Naive thymus-derived CD4-positive, alpha-beta T cell (primary cell): ENCODE results near the gene XRN1. TPM values are rescaled to one million over a fixed set of nuclear protein-coding genes. Genes with fewer than 3 reads are reported as not detected.

Experiments used
- ATAC-seq: fragments of 150-1000 bp; cut with Tn5 transposase; 2 replicates; pipeline ENCODE4 v1.10.0; 2021; ENCODE audit warnings: mild to moderate bottlenecking, moderate library complexity
- CTCF ChIA-PET: fragments of 350-600 bp; sonication (Branson Sonifier 250); formaldehyde crosslinking; loops from one replicate; lab custom pipeline; 2021; ENCODE audit warnings: antibody characterized with exemption; lab: Charles Lee
- POLR2A ChIA-PET: fragments of 350-600 bp; sonication (Branson Sonifier 250); formaldehyde crosslinking; loops from one replicate; lab custom pipeline; 2021; ENCODE audit warnings: antibody characterized with exemption, inconsistent platforms; lab: Charles Lee
- DNase-seq, 9 donors: peaks; one replicate each; pipeline versions ENCODE4 v3.0.0 to v3.0.0-alpha.2; 2020 to 2022; ENCODE audit warnings: mixed read lengths in 1 of 9
- H3K27ac ChIP-seq: one replicate; pipeline ENCODE4 v1.7.0; 2013; ENCODE audit warnings: mild to moderate bottlenecking, low read depth, low read length, moderate library complexity
- H3K27me3 ChIP-seq, 2 donors: one replicate each; pipeline ENCODE4 v1.7.0; 2013; ENCODE audit warnings: low read length in 2 of 2, mild to moderate bottlenecking in 2 of 2, moderate library complexity in 2 of 2; ENCODE audit not compliant: control insufficient read depth in 2 of 2, insufficient read depth in 2 of 2
- H3K36me3 ChIP-seq, 3 experiments: 1 replicate in 2 of 3; 2 replicates in 1 of 3; pipeline ENCODE4 v1.7.0; 2013; ENCODE audit warnings: low read length in 3 of 3, mild to moderate bottlenecking in 3 of 3, moderate library complexity in 1 of 3; ENCODE audit not compliant: insufficient read depth in 3 of 3, control insufficient read depth in 2 of 3
- H3K4me1 ChIP-seq, 2 donors: one replicate each; pipeline ENCODE4 v1.7.0; 2013; ENCODE audit warnings: low read length in 2 of 2, mild to moderate bottlenecking in 2 of 2, moderate library complexity in 1 of 2; ENCODE audit not compliant: control insufficient read depth in 2 of 2, insufficient read depth in 2 of 2
- H3K4me3 ChIP-seq: 2 replicates; pipeline ENCODE4 v1.7.0; 2013; ENCODE audit warnings: mild to moderate bottlenecking, low read length
- H3K9me3 ChIP-seq, 3 experiments: 1 replicate in 2 of 3; 2 replicates in 1 of 3; pipeline ENCODE4 v1.7.0; 2013; ENCODE audit warnings: low read length in 3 of 3; ENCODE audit not compliant: control insufficient read depth in 2 of 3
- H3K27ac Mint-ChIP-seq, 9 donors: one replicate each; pipeline ENCODE4 v1.8.0; 2020 to 2022; ENCODE audit warnings: mixed read lengths in 9 of 9, mild to moderate bottlenecking in 8 of 9, moderate library complexity in 5 of 9, inconsistent platforms in 2 of 9
- H3K27me3 Mint-ChIP-seq, 5 donors: one replicate each; pipeline ENCODE4 v1.8.0; 2021 to 2022; ENCODE audit warnings: mixed read lengths in 5 of 5, mild to moderate bottlenecking in 1 of 5
- H3K36me3 Mint-ChIP-seq, 5 donors: one replicate each; pipeline ENCODE4 v1.8.0; 2020 to 2022; ENCODE audit warnings: mixed read lengths in 5 of 5, mild to moderate bottlenecking in 3 of 5, inconsistent platforms in 1 of 5
- H3K4me1 Mint-ChIP-seq, 7 donors: one replicate each; pipeline ENCODE4 v1.8.0; 2020 to 2022; ENCODE audit warnings: mixed read lengths in 7 of 7, mild to moderate bottlenecking in 3 of 7, inconsistent platforms in 1 of 7
- H3K4me3 Mint-ChIP-seq, 10 donors: one replicate each; pipeline ENCODE4 v1.8.0; 2020 to 2022; ENCODE audit warnings: mild to moderate bottlenecking in 10 of 10, mixed read lengths in 10 of 10, moderate library complexity in 6 of 10, inconsistent platforms in 2 of 10
- H3K9me3 Mint-ChIP-seq, 11 donors: one replicate each; pipeline ENCODE4 v1.8.0; 2020 to 2022; ENCODE audit warnings: mixed read lengths in 11 of 11, mild to moderate bottlenecking in 4 of 11, inconsistent platforms in 1 of 11, moderate library complexity in 1 of 11
- intact Hi-C, 2 donors: fragments of 100-400 bp; cut with micrococcal nuclease; formaldehyde crosslinking; loops; one replicate each; pipeline ENCODE4 v1.15.1; 2023
- polyA plus RNA-seq, 2 donors: library from polyadenylated mRNA; unstranded; fragments of 300-500 nt; fragmentation: Illumina TruSeq; gene quantifications; one replicate each; pipeline ENCODE4 v1.2.3, GENCODE V29; 2021
- total RNA-seq, 6 experiments: library from RNA in 5 of 6; stranded (reverse) in 5 of 6; gene quantifications; 1 replicate in 5 of 6; 2 replicates in 1 of 6; pipeline ENCODE4 v1.2.3 and lab custom pipeline; 2021 to 2026

Gene XRN1, protein sequence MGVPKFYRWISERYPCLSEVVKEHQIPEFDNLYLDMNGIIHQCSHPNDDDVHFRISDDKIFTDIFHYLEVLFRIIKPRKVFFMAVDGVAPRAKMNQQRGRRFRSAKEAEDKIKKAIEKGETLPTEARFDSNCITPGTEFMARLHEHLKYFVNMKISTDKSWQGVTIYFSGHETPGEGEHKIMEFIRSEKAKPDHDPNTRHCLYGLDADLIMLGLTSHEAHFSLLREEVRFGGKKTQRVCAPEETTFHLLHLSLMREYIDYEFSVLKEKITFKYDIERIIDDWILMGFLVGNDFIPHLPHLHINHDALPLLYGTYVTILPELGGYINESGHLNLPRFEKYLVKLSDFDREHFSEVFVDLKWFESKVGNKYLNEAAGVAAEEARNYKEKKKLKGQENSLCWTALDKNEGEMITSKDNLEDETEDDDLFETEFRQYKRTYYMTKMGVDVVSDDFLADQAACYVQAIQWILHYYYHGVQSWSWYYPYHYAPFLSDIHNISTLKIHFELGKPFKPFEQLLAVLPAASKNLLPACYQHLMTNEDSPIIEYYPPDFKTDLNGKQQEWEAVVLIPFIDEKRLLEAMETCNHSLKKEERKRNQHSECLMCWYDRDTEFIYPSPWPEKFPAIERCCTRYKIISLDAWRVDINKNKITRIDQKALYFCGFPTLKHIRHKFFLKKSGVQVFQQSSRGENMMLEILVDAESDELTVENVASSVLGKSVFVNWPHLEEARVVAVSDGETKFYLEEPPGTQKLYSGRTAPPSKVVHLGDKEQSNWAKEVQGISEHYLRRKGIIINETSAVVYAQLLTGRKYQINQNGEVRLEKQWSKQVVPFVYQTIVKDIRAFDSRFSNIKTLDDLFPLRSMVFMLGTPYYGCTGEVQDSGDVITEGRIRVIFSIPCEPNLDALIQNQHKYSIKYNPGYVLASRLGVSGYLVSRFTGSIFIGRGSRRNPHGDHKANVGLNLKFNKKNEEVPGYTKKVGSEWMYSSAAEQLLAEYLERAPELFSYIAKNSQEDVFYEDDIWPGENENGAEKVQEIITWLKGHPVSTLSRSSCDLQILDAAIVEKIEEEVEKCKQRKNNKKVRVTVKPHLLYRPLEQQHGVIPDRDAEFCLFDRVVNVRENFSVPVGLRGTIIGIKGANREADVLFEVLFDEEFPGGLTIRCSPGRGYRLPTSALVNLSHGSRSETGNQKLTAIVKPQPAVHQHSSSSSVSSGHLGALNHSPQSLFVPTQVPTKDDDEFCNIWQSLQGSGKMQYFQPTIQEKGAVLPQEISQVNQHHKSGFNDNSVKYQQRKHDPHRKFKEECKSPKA (N-terminal part only)
- total RNA-seq (100 to 1,000 TPM in 3 of 5 experiments, 10 to 100 TPM in 2; 86.1 to 123 (median 103) TPM), polyA plus RNA-seq (10 to 100 TPM; 40.9 to 84.1 TPM), total RNA-seq (lab: John Stamatoyannopoulos, UW) (213 reads per million, percentile 93 among the genes with 10 or more reads in this experiment)

DNA sequence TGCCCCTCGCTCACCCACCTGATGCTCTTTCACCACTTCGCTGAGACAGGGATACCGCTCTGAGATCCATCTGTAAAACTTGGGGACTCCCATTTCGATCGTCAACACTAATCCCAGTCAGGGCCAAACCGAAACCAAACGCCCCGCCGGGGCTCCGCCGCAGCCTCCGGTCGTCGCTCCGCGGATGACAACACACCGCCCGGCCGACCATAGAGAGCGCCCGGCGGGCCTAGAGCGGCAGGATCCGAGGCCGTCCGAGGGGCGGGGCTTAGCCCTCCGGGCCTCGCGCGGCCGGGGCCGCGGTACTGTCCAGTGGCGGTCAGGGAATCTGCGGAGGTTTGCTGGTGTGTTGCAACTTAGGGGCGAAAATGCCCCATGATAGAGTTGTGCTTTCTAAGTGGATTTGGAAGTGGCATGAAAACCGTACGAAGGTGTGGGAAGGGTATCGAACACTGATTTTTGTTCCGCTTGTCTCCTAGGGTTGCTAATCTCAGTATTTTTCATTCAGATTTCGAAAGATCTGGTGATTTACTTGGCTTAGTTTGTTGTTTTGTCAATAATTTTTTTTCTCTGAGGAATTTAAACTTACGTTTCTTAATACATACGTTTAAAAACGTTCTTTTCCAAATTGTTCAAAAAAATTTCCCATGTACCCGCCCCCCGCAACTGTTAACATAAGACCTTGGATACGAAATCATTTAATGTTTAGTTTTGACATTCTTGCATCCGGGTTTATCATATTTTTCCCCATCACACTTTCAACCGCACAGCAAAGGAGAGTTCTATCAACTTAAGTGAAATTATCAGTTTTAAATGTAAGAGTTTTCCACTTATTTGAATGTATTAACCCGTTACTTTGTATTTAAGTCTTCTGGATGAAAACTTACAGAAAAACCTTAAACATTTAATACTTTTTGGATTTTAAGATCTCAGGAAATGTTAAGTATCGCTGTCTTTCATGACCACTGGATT is at the start of gene XRN1:
Gene XRN1 (minus strand): TSS at position 186 of the 972 bp plus-strand sequence. CDS start 93 bp downstream, at position 93.
- Histone ChIP-seq H3K9me3 (no peaks in the 10 kb centered on the region), H3K27me3 (no peaks in the 10 kb centered on the region), H3K4me1 (peaks cover 31% of the 10 kb centered on the region in 2 donors), H3K27ac (peak within 1 kb of the TSS; percentile 99), H3K4me3 (peak within 1 kb of the TSS; percentile 78), H3K36me3 (peaks cover 0 to 19% (median under 1%) of the 10 kb centered on the region in 3 experiments)
- peaks cover 6 to 25% (median 19%) of the 10 kb centered on the region in 5 donors for H3K36me3 Mint-ChIP-seq
- DNase-seq, result peak; percentile 90 to 97 (median 94)
- peaks cover 26 to 55% (median 51%) of the 10 kb centered on the region in 7 donors for H3K4me1 Mint-ChIP-seq
- ATAC-seq, result peak; percentile 99
- intact Hi-C loops, result loop anchor here (1.0 to 10.0 kb wide), 20 partner anchors 60 to 1525 kb away; partner anchors contain the start of genes ATR (in 2 of the 2), GK5 (in 2 of the 2), RNF7 (in 2 of the 2) and TFDP2 (in 2 of the 2)
- peak within 1 kb of the TSS; percentile 89 to 100 (median 98) for H3K4me3 Mint-ChIP-seq
- H3K27me3 Mint-ChIP-seq, result no peaks in the 10 kb centered on the region
- CTCF ChIA-PET, result no interaction called here
- POLR2A ChIA-PET, result interaction anchor here (1.1 to 1.8 kb wide), 7 partner anchors 17 to 711 kb away, joined by 3 to 7 read pairs (median 4); partner anchors contain the start of genes ATR and U2SURP
- H3K9me3 Mint-ChIP-seq, result no peaks in the 10 kb centered on the region
- peak within 1 kb of the TSS; percentile 98 to 100 (median 99) for H3K27ac Mint-ChIP-seq

DNA sequence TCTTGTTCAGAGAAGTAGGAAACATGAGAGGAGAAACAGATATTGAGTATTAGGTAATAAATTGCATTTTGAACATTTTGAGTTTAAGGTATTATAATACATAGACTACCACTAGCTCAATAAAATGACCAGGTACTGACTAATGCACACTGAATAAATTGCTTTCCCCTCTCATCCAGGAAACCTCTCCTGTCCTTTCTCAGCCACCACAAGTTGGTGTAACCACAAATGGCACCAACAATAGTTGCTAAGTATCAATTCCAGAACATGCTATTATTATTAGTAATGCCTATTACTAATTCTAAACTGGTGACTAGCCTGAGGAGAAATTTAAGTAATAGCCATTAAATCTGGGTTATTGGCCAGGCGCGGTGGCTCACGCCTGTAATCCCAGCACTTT is 47.3 kb upstream of the XRN1 start:
- no peaks in the 10 kb centered on the region for H3K4me1 ChIP-seq
- intact Hi-C loops, result no loop called here
- H3K36me3 ChIP-seq, result peaks cover 3 to 44% (median 5%) of the 10 kb centered on the region in 3 experiments
- H3K27me3 ChIP-seq, result no peaks in the 10 kb centered on the region
- DNase-seq (no peak), ATAC-seq (no peak)
- H3K4me1 Mint-ChIP-seq, result no peaks in the 10 kb centered on the region
- ChIA-PET POLR2A (no interaction called here), CTCF (no interaction called here)
- no peaks in the 10 kb centered on the region for H3K27me3 Mint-ChIP-seq
- no peaks in the 10 kb centered on the region for H3K9me3 ChIP-seq
- H3K27ac ChIP-seq, result no peak overlapping the region
- no peak overlapping the region for H3K4me3 Mint-ChIP-seq
- H3K36me3 Mint-ChIP-seq, result peaks cover 29 to 77% (median 57%) of the 10 kb centered on the region in 5 donors
- H3K9me3 Mint-ChIP-seq, result peaks cover 0 to 2% (median 0%) of the 10 kb centered on the region in 11 donors
- no peak overlapping the region for H3K4me3 ChIP-seq
- no peak overlapping the region for H3K27ac Mint-ChIP-seq

DNA sequence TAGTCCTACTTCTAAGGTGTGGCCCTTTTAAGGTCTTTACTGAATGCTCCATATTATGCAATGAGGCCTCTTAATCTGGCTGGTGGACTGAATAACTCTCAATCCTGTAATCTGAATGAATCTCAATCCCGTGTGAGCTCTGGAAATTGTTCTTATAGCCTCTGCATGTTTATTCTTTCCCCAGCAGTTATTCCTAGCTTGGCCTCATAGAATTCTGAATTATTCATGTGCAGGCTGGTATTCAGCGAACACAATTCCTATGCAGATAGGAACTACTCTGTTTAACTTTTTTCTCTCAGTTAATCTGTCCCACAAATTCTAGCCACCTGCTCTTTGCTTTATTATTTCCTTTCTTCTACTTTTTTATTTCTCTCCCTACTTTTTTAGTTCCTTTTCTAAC is 44.3 kb upstream of the XRN1 start:
- Histone ChIP-seq H3K9me3 (no peaks in the 10 kb centered on the region), H3K4me1 (no peaks in the 10 kb centered on the region), H3K4me3 (no peak overlapping the region), H3K27me3 (no peaks in the 10 kb centered on the region), H3K27ac (no peak overlapping the region), H3K36me3 (peaks cover 5 to 53% (median 10%) of the 10 kb centered on the region in 3 experiments)
- Mint-ChIP-seq H3K4me3 (no peak overlapping the region), H3K4me1 (no peaks in the 10 kb centered on the region), H3K36me3 (peaks cover 36 to 87% (median 72%) of the 10 kb centered on the region in 5 donors), H3K27me3 (no peaks in the 10 kb centered on the region), H3K27ac (peak overlapping the region in 1 of 9 donors; percentile 11), H3K9me3 (peaks cover 0 to 2% (median 0%) of the 10 kb centered on the region in 11 donors)
- no peak for DNase-seq
- ATAC-seq, result no peak
- POLR2A ChIA-PET, result interaction anchor here (0.7 kb wide), 1 partner anchor 621 kb away, joined by 3 read pairs; no protein-coding TSS in a partner anchor
- CTCF ChIA-PET, result no interaction called here
- intact Hi-C loops, result no loop called here

DNA sequence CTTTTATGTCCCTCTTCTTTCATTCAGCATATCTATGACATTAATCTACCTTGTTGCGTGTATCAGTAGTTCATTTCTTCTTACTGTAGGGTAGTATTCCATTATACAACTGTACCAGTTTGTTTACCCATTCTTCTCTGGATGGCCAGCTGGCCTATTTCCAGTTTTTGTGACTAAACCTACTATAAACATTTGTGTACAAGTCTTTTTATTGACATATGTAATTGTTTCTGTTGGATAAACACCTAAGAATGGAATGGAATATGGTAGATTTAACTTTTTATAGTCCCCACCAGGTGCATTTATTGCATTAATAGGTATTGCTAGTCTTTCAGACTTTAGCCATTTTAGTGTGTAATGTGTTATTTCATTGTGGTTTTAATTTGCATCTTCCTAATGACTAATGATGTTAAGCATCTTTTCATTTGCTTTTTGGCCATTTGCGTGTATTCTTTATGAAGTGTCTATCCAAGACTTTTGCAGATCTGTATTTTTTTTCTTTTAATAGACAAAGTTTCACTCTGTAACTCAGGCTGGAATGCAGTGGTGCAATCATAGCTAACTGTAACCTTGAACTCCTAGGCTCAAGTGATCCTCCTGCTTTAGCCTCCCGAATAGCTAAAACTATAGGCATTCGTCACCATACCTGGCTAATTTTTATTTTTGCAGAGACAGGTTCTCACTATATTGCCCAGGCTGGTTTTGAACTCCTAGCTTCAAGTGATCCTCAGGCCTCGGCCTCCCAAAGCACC is 41.9 kb upstream of the XRN1 start:
- Histone ChIP-seq H3K4me1 (no peaks in the 10 kb centered on the region), H3K4me3 (no peak overlapping the region), H3K27me3 (no peaks in the 10 kb centered on the region), H3K9me3 (no peaks in the 10 kb centered on the region), H3K36me3 (peaks cover 5 to 64% (median 23%) of the 10 kb centered on the region in 3 experiments), H3K27ac (no peak overlapping the region)
- Mint-ChIP-seq H3K27ac (no peak overlapping the region), H3K36me3 (peaks cover 35 to 84% (median 76%) of the 10 kb centered on the region in 5 donors), H3K27me3 (no peaks in the 10 kb centered on the region), H3K4me1 (no peaks in the 10 kb centered on the region), H3K9me3 (no peaks in the 10 kb centered on the region), H3K4me3 (no peak overlapping the region)
- DNase-seq, result no peak
- ChIA-PET POLR2A (no interaction called here), CTCF (no interaction called here)
- no peak for ATAC-seq
- intact Hi-C loops, result no loop called here

DNA sequence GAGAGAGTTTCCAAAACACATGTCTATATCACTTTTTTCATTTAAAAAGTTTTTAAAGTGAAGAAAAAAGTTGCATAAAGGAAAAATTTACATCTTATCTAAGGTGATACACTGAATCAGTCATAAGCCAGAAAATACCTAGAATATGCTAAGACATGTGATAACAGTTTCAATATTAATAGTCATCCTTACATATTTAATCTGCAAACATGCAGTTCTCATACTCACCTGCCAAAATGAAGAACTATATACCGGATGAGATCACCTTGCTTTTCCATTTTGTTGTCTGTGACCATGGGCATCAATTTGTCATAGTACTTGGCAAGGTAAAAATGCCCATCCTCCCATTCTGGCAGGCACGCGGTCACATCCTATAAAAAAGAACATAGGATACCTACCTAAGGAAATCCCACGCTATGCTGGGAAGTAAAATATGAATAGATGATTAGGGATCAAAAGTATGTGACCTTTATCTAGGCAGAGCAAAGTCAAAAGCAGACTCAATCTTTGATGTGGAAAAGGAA is 37.1 kb upstream of the XRN1 start:
- Mint-ChIP-seq H3K27ac (no peak overlapping the region), H3K36me3 (peaks cover 18 to 79% (median 64%) of the 10 kb centered on the region in 5 donors), H3K4me3 (no peak overlapping the region), H3K4me1 (no peaks in the 10 kb centered on the region), H3K27me3 (no peaks in the 10 kb centered on the region), H3K9me3 (peaks cover 0 to 21% (median 3%) of the 10 kb centered on the region in 11 donors)
- Histone ChIP-seq H3K4me1 (no peaks in the 10 kb centered on the region), H3K9me3 (peaks cover 0 to 9% (median 0%) of the 10 kb centered on the region in 3 experiments), H3K36me3 (peaks cover 6 to 65% (median 24%) of the 10 kb centered on the region in 3 experiments), H3K27ac (no peak overlapping the region), H3K4me3 (no peak overlapping the region), H3K27me3 (no peaks in the 10 kb centered on the region)
- intact Hi-C loops, result no loop called here
- DNase-seq (no peak), ATAC-seq (no peak)
- ChIA-PET POLR2A (interaction anchor here (0.5 kb wide), 1 partner anchor 78 kb away, joined by 6 read pairs; no protein-coding TSS in a partner anchor), CTCF (interaction anchor here (0.5 kb wide), 1 partner anchor 1587 kb away, joined by 3 read pairs; no protein-coding TSS in a partner anchor)
